GM18873 (cell line): ENCODE measurements around the gene NGEF.
"Not testable (repeated sequence)": the region's sequence is repeated elsewhere in the genome, so short reads cannot be mapped to it uniquely, and the experiment has no call there.

ENCODE experiments used
- ATAC-seq: cut with Tn5 transposase; IDR thresholded peaks from one replicate; pipeline ENCODE4 v1.9.1; 2021; ENCODE audit warnings: mild to moderate bottlenecking, moderate library complexity, moderate number of reproducible peaks; ENCODE audit not compliant: unreplicated experiment, low FRiP score

NGEF gene

GRCh38 chr2:232852081-232852480, 161.0 kb downstream of the NGEF start:
- ATAC-seq: not testable (repeated sequence)

- ATAC-seq: no peak
These were observed 163.0 kb downstream of the NGEF start for GRCh38 chr2:232850039-232850438.

- ATAC-seq: no peak
These were observed 167.0 kb downstream of the NGEF start for GRCh38 chr2:232846055-232846454.

- no peak for ATAC-seq
These were observed 169.2 kb downstream of the NGEF start for GRCh38 chr2:232843834-232844233.

- ATAC-seq: no peak
These were observed 170.4 kb downstream of the NGEF start for GRCh38 chr2:232842689-232843088.

- ATAC-seq: no peak
These were observed 173.5 kb downstream of the NGEF start for GRCh38 chr2:232839411-232840079.

- ATAC-seq: peak; percentile 58
These were observed 174.6 kb downstream of the NGEF start for GRCh38 chr2:232838406-232838874.

- no peak for ATAC-seq
These were observed 176.1 kb downstream of the NGEF start for GRCh38 chr2:232836934-232837333.

- no peak for ATAC-seq
These were observed 177.3 kb downstream of the NGEF start for GRCh38 chr2:232835687-232836208.

GRCh38 chr2:232833830-232834229, 179.2 kb downstream of the NGEF start:
- no peak for ATAC-seq

GRCh38 chr2:232831496-232831895, 181.6 kb downstream of the NGEF start:
- no peak for ATAC-seq

GRCh38 chr2:232829988-232830387, 183.1 kb downstream of the NGEF start:
- no peak for ATAC-seq
